Measurements from ENCODE around the gene LMOD2. TPM values are rescaled to one million over a fixed set of nuclear protein-coding genes. Genes with fewer than 3 reads are reported as not detected.

LMOD2 gene
- total RNA-seq, 1 experiment from 2014 or later = not detected

- Histone ChIP-seq H2AFZ (ENCODE audit: low read length) (no peak overlapping the region), H3K27me3 (ENCODE audit: insufficient read depth, low read length) (no peaks in the 10 kb centered on the region), H3K14ac (ENCODE audit: insufficient read depth, low read length) (no peak overlapping the region), H2AK5ac (ENCODE audit: insufficient read length, low read length) (no peak overlapping the region), H3T11ph (ENCODE audit: low read length) (no peak overlapping the region), H2BK5ac (ENCODE audit: insufficient read length, low read length) (no peak overlapping the region), H3K9ac (ENCODE audit: extremely low read depth, insufficient read length, low read length) (no peak overlapping the region), H3K23ac (ENCODE audit: insufficient read length, low read depth, low read length) (no peak overlapping the region), H3K18ac (ENCODE audit: insufficient read length, low read depth, low read length) (no peak overlapping the region), H3K56ac (ENCODE audit: insufficient read length, low read depth, low read length) (no peak overlapping the region), H3K4ac (ENCODE audit: low read depth, low read length) (no peak overlapping the region), H3K23me2 (ENCODE audit: insufficient read length, low read depth, low read length, poor library complexity, severe bottlenecking) (no peaks in the 10 kb centered on the region), H3K27ac (ENCODE audit: insufficient read length, low read depth, low read length) (no peak overlapping the region), H4K8ac (replicated peaks; ENCODE audit: insufficient read length, low read depth, low read length) (no peak overlapping the region), H3K4me2 (ENCODE audit: insufficient read depth, insufficient read length, low read length) (no peak overlapping the region), H4K91ac (ENCODE audit: insufficient read length, low read depth, low read length) (no peak overlapping the region), H3K79me1 (ENCODE audit: insufficient read depth, low read depth, low read length, poor library complexity, severe bottlenecking) (no peaks in the 10 kb centered on the region), H2BK20ac (ENCODE audit: low read depth, low read length, poor library complexity, severe bottlenecking) (no peak overlapping the region), H4K20me1 (ENCODE audit: control insufficient read depth, insufficient read depth, insufficient read length) (no peaks in the 10 kb centered on the region), H4K5ac (ENCODE audit: insufficient read length, low read depth, low read length) (no peak overlapping the region), H2BK12ac (ENCODE audit: insufficient read length, low read depth, low read length) (no peak overlapping the region), H3K9me3 (ENCODE audit: control insufficient read depth, low read depth, low read length) (no peaks in the 10 kb centered on the region), H3K4me1 (ENCODE audit: insufficient read depth, low read length) (no peaks in the 10 kb centered on the region), H2BK120ac (ENCODE audit: low read depth, low read length, poor library complexity, severe bottlenecking) (no peak overlapping the region), H3K79me2 (ENCODE audit: insufficient read depth, low read length) (no peaks in the 10 kb centered on the region), H2BK15ac (ENCODE audit: low read depth, low read length) (no peak overlapping the region)
- no CpG with 5 or more reads among the region's 3 CpGs for WGBS (ENCODE audit: extremely low coverage, insufficient read length, low lambda C conversion rate)
- Mint-ChIP-seq H3K27me3 (ENCODE audit: low read depth) (no peaks in the 10 kb centered on the region), H3K4me3 (no peak overlapping the region), H3K27ac (no peak overlapping the region), H3K36me3 (ENCODE audit: insufficient read depth in 1 of 3, low read depth in 3 of 3) (peaks cover 0 to 16% (median 6%) of the 10 kb centered on the region in 3 experiments; a peak in 4 of 7 replicates), H3K4me1 (peaks cover 6 to 8% of the 10 kb centered on the region in 2 experiments; a peak in 3 of 4 replicates), H3K9me3 (no peaks in the 10 kb centered on the region)
- DNase-seq = no peak
- TF ChIP-seq CTCF (conservative IDR thresholded peaks at IDR 0.05) = no peak
Measured at GRCh38 chr7:123679614-123680013, 23.9 kb downstream of the LMOD2 start.

Measured in H9 (cell line).